Ovary (tissue), 9 donors: ENCODE results near the gene YAP1. TPM values are rescaled to one million over a fixed set of nuclear protein-coding genes. Genes with fewer than 3 reads are reported as not detected.

Experiments used
- DNase-seq, 5 donors: peaks; one replicate each; pipeline ENCODE4 v3.0.0-alpha.2; 2019 to 2020
- H3K27ac ChIP-seq, 2 donors: fragments of 200-600 bp; one replicate each; pipeline versions ENCODE4 v1.5.1 to v1.8.0; 2019 to 2022
- H3K27me3 ChIP-seq: fragments of 200-600 bp; one replicate; pipeline ENCODE4 v1.8.0; 2022
- H3K36me3 ChIP-seq: fragments of 200-600 bp; sonication (generic); one replicate; pipeline ENCODE4 v1.5.1; 2019
- H3K4me1 ChIP-seq: one replicate; pipeline ENCODE4 v1.8.1; 2013; ENCODE audit warnings: mild to moderate bottlenecking, moderate library complexity; ENCODE audit not compliant: insufficient read depth
- H3K4me3 ChIP-seq: fragments of 200-600 bp; sonication (generic); one replicate; pipeline ENCODE4 v1.5.1; 2017
- H3K9me3 ChIP-seq, 2 donors: fragments of 200-600 bp in 1 of 2; sonication (generic) in 1 of 2; one replicate each; pipeline versions ENCODE4 v1.5.1 to v1.8.1; 2013 to 2019; ENCODE audit warnings: mild to moderate bottlenecking in 1 of 2, moderate library complexity in 1 of 2
- EP300 ChIP-seq: sonication (generic); formaldehyde crosslinking; IDR thresholded peaks from one replicate; pipeline ENCODE4 v1.6.1; 2017; ENCODE audit warnings: antibody characterized with exemption
- POLR2A ChIP-seq: fragments of 450-650 bp; IDR thresholded peaks from one replicate; pipeline ENCODE4 v1.6.1; 2017; ENCODE audit warnings: antibody characterized with exemption, mild to moderate bottlenecking, moderate library complexity
- WGBS, 3 donors: extraction: QIAGEN DNeasy Blood & Tissue Kit in 1 of 3; methylation state at CpG; one replicate each; pipeline versions ENCODE4 v1.1.5 to v1.1.7; 2013 to 2017; 5-methylcytosine and 5-hydroxymethylcytosine counted together
- intact Hi-C, 4 donors: fragments of 100-400 bp; cut with DNase I; formaldehyde crosslinking; loops; one replicate each; pipeline versions ENCODE4 v1.11.0 to v1.15.1; 2022 to 2023
- polyA plus RNA-seq, 2 donors: library from polyadenylated mRNA; stranded (reverse); fragments of 200-250 nt in 1 of 2; fragments of 350-450 nt in 1 of 2; fragmentation: Illumina TruSeq in 1 of 2; extraction: RNeasy Lipid Tissue Mini Kit (QIAGEN cat#74804) in 1 of 2; gene quantifications; one replicate each; pipeline ENCODE4 v1.2.3, GENCODE V29; 2013 to 2014
- total RNA-seq, 7 donors: library from RNA; depleted of rRNA in 2 of 7; stranded (reverse); fragments of >200 nt in 2 of 7; fragmentation: NEBNext Ultra II Directional in 3 of 7; extraction: Animal tissue kit (Norgen Biotek cat#: 25700) in 3 of 7; gene quantifications; one replicate each; pipeline versions ENCODE4 v1.1.0 to v1.2.4, GENCODE V29; 2016 to 2023
- TF ChIP-seq, protein P1 (sequence below), 3 donors: fragments of 450-650 bp in 2 of 3; fragments of 200-600 bp in 1 of 3; IDR thresholded peaks; one replicate each; pipeline versions ENCODE4 v1.5.1 to v1.8.0; 2016 to 2022; ENCODE audit warnings: antibody characterized with exemption in 3 of 3, mild to moderate bottlenecking in 1 of 3
- donor health status: DM: no; HTN: no; CAD: no; lungs with moderate emphysema.
- donor health status: DM: no; HTN: no; CAD: no.
- donor health status: Bipolar disorder and iron deficiency.
- donor health status: DM: yes; HTN: yes; CAD: no.
- donor health status: DM: no; HTN: no; CAD: no.
- donor health status: DM: yes; HTN: yes; CAD: no.

The YAP1 gene
- total and polyA plus RNA-seq, 9 donors, result 70.3 to 184 (median 147) TPM

DNA sequence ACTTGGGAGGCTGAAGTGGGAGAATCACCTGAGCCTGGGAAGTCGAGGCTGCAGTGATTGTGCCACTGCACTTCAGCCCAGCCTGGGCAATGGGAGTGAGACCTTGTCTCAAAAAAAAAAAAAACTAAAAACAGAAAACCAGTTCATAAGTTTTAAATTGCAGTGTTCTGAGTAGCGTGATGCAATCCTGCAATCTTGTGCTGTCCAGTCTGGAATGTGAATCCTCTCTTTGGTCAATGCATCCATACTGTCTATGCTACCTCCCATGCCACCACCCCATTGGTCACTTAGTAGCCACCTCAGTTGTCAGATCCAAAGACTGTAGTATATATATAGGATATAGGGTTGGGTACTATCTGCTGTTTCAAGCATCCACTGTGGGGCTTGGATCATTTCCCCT, 11.1 kb downstream of the YAP1 start:
- H3K4me3 ChIP-seq, result no peak overlapping the region
- peaks cover 12% of the 10 kb centered on the region for H3K4me1 ChIP-seq
- 76 to 83% (median 81%) methylated on average over 2 of the region's 2 CpGs for WGBS, 3 donors
- no peaks in the 10 kb centered on the region for H3K27me3 ChIP-seq
- intact Hi-C loops, result no loop called here
- DNase-seq, result no peak
- H3K36me3 ChIP-seq, result no peaks in the 10 kb centered on the region
- no peak overlapping the region for H3K27ac ChIP-seq
- no peaks in the 10 kb centered on the region for H3K9me3 ChIP-seq
- TF ChIP-seq POLR2A (no peak), EP300 (no peak)
- TF ChIP-seq, protein P1, sequence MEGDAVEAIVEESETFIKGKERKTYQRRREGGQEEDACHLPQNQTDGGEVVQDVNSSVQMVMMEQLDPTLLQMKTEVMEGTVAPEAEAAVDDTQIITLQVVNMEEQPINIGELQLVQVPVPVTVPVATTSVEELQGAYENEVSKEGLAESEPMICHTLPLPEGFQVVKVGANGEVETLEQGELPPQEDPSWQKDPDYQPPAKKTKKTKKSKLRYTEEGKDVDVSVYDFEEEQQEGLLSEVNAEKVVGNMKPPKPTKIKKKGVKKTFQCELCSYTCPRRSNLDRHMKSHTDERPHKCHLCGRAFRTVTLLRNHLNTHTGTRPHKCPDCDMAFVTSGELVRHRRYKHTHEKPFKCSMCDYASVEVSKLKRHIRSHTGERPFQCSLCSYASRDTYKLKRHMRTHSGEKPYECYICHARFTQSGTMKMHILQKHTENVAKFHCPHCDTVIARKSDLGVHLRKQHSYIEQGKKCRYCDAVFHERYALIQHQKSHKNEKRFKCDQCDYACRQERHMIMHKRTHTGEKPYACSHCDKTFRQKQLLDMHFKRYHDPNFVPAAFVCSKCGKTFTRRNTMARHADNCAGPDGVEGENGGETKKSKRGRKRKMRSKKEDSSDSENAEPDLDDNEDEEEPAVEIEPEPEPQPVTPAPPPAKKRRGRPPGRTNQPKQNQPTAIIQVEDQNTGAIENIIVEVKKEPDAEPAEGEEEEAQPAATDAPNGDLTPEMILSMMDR (IDR thresholded peaks at IDR 0.05), result no peak

DNA sequence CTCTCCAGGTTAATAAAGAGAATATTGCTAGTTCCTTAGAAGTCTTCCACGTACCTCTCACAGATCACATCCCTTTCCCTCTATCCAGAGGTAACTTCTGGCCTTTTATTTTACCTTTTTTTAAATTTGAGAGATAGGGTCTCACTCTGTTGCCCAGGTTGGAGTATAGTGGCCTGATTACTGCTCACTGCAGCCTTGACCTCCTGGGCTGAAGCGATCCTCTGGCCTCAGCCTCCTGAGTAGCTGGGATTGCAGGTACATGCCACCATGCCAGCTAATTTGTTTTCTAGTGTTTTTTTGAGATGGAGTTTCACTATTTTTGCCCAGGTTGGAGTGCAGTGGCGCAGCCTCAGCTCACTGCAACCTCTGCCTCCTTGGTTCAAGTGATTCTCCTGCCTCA, 24.4 kb downstream of the YAP1 start:
- Histone ChIP-seq H3K27ac (no peak overlapping the region), H3K4me1 (peaks cover 6% of the 10 kb centered on the region), H3K4me3 (no peak overlapping the region), H3K27me3 (no peaks in the 10 kb centered on the region), H3K9me3 (no peaks in the 10 kb centered on the region), H3K36me3 (no peaks in the 10 kb centered on the region)
- intact Hi-C loops, result no loop called here
- 96 to 98% (median 97%) methylated on average over 3 of the region's 3 CpGs for WGBS, 3 donors
- no peak for DNase-seq
- TF ChIP-seq EP300 (no peak), POLR2A (no peak)
- TF ChIP-seq, protein P1 (IDR thresholded peaks at IDR 0.05), result no peak

DNA sequence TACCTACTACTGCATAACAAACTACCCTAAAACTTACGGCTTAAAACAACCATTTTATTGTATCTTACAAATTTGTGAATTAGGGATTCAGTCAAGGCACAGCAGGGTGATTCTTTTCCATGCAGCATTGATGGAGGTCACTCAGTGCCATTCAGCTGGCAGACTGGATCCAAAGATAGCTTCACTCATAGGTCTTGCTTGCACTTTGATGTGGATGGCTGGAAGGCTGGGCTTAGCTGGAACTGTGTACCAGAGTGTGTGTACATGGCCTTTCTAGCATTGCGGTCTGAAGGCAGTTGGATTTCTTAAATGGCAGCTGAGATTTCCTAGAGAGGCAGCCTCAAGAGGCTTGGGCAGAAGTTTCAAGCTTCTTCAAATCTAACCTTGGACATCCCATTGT, 25.0 kb downstream of the YAP1 start:
- Histone ChIP-seq H3K27ac (no peak overlapping the region), H3K9me3 (no peaks in the 10 kb centered on the region), H3K27me3 (no peaks in the 10 kb centered on the region), H3K4me1 (peaks cover 6% of the 10 kb centered on the region), H3K36me3 (no peaks in the 10 kb centered on the region), H3K4me3 (no peak overlapping the region)
- WGBS, 3 donors, result 97 to 99% (median 98%) methylated on average over 2 of the region's 2 CpGs
- intact Hi-C loops, result no loop called here
- no peak for DNase-seq
- TF ChIP-seq, protein P1 (IDR thresholded peaks at IDR 0.05), result no peak
- no peak for TF ChIP-seq POLR2A
- TF ChIP-seq EP300, result no peak

DNA sequence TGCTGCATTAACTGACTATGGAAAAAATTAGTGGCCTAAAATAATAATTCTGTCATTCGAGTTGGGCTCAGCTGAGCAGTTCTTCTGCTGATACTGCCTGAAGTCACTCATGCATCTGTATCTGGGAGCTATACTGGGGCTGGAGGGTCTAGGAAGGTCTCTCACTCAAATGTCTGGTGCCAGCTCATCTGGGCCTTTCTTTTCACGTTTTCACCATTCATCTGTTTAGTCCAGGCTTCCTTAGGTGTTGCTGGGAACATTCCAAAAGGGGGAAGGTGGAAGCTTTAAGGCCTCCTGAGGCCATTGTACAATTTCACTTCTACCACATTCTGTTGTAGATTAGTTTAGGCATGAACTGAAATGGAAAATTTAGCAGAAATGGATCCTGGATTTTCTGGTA, 28.0 kb downstream of the YAP1 start:
- 79 to 88% (median 80%) methylated on average over 2 of the region's 2 CpGs for WGBS, 3 donors
- TF ChIP-seq POLR2A (no peak), EP300 (no peak)
- TF ChIP-seq, protein P1 (IDR thresholded peaks at IDR 0.05), result no peak
- H3K9me3 ChIP-seq, result no peaks in the 10 kb centered on the region
- no peak for DNase-seq
- intact Hi-C loops, result no loop called here
- H3K4me3 ChIP-seq, result no peak overlapping the region
- H3K27me3 ChIP-seq, result no peaks in the 10 kb centered on the region
- no peak overlapping the region for H3K27ac ChIP-seq
- peaks cover 3% of the 10 kb centered on the region for H3K4me1 ChIP-seq
- no peaks in the 10 kb centered on the region for H3K36me3 ChIP-seq

DNA sequence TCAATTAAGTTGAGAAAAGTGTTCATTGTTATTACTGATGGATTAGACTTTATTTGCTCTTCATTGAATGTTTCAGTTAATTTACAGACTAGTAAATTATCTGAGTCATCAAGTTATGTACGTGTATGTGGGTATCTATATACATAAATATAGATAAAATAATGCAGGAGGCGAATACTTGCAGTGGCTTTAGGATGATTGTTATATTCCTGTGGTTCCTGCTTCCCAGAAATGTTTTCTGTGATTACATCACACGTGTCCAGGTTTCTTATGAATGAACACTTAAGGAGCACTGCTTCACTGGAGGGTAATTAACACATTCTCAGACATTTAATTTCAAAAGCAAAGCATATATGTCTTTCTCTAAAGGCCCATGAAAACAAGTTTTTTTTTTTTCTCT, 28.4 kb downstream of the YAP1 start:
- Histone ChIP-seq H3K9me3 (no peaks in the 10 kb centered on the region), H3K27ac (no peak overlapping the region), H3K4me1 (peaks cover 3% of the 10 kb centered on the region), H3K4me3 (no peak overlapping the region), H3K27me3 (no peaks in the 10 kb centered on the region), H3K36me3 (no peaks in the 10 kb centered on the region)
- 54 to 66% (median 62%) methylated on average over 3 of the region's 3 CpGs for WGBS, 3 donors
- intact Hi-C loops, result no loop called here
- no peak for DNase-seq
- TF ChIP-seq, protein P1 (IDR thresholded peaks at IDR 0.05), result no peak
- TF ChIP-seq EP300, result no peak
- no peak for TF ChIP-seq POLR2A
